GM12872 (cell line): ENCODE results near the gene FUT2.

Experiments
- CTCF ChIP-seq: IDR thresholded peaks from 3 replicates; pipeline ENCODE4 v1.5.1; 2011; ENCODE audit warnings: low read depth, mild to moderate bottlenecking, low read length, moderate library complexity; ENCODE audit not compliant: insufficient read depth

Gene FUT2

GRCh38 chr19:48654299-48655059 lies 41.3 kb upstream of the FUT2 start:
- TF ChIP-seq CTCF: no peak

- TF ChIP-seq CTCF: no peak
Observed at GRCh38 chr19:48656840-48657474, 38.8 kb upstream of the FUT2 start.

- no peak for TF ChIP-seq CTCF
Observed at GRCh38 chr19:48658483-48658882, 37.3 kb upstream of the FUT2 start.

- TF ChIP-seq CTCF: no peak
Observed at GRCh38 chr19:48659768-48660167, 36.0 kb upstream of the FUT2 start.

GRCh38 chr19:48660852-48661710 lies 34.7 kb upstream of the FUT2 start:
- TF ChIP-seq CTCF: no peak

GRCh38 chr19:48661711-48662090 lies 34.1 kb upstream of the FUT2 start:
- TF ChIP-seq CTCF: no peak

DNA sequence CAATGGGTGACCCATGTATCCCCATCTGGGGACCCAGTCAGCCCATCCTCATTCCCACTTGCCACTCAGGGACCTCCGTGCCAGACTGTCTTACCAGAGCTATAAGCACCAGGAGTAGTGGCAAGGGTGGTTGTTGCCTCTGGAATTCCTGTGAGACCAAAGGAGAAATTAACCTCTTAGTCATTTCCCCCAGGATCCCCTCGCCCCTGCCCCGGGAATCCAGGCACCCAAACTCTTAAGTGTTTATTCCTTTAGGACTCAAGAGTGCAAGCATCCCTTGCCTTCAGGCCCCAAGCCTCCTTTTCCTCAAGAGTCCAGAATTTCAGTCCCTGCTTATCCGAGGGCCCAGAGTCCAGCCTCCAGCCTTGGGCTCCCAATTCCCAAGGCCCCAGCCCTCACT lies 32.1 kb upstream of the FUT2 start:
- TF ChIP-seq CTCF: no peak
